ENCODE measurements around the gene BARHL1.
"Not testable (repeated sequence)": the region's sequence is repeated elsewhere in the genome, so short reads cannot be mapped to it uniquely, and the experiment has no call there.

Gene BARHL1

DNA sequence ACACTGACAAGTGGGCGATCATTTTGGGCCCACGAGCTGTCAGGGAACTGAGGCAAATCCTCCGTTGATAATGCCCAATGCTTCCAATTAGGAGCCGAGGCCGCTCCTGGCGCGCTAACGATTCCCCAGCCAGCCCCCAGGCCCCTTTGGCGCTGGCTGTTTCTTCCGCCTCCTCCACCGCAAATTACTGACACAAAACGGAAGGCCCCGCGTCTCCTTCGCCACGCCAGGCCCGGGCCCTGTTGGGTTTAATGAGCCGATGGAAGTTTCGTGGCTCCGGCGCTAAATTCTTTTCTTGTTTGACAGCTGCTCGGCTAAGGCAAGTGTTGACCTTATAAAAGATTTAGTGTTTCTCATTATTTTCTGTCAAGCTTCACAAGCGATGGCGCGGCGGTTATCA, 25.7 kb upstream of the BARHL1 start:
- no peak for DNase-seq (ENCODE audit: low read depth in 2 of 2)

DNA sequence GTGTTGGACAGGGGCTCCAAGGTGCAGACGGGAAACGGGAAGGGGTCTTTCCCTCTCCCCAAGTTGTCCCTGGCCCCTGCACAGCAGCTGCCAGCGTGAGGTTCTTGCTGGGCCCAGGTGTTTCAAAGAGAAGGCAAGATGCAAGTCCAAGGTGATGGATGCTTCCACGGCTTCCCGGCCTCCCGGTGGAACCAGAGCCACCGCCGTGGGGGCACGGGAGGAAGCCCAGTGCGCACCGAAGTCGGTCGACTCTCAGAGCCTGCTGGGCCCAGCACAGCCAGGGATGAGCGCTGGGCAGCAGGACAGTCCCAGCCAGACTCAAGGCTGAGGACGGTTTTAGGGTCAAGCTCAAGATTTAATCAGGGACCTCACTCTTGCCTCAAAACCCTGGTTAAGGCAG, 25.2 kb upstream of the BARHL1 start:
- no peak for DNase-seq (ENCODE audit: low read depth in 2 of 2)

DNA sequence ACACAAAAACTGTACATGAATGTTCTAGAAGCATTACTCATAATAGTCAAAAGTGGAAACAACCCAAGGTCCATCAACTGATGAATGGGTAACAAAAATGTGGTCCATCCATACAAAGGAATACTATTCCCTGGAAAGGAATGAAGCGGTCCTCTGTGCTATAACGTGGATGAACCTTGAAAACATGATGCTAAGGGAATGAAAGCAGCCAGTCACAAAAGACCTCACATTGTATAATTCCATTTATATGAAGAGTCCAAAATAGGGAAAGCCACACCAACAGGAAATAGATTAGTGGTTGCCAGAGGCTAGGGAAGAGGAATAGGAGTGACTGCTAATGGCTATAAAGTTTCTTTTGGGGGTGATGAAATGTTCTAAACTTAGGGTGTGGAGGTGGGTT, 22.7 kb upstream of the BARHL1 start:
- DNase-seq (ENCODE audit: low read depth in 2 of 2), result no peak

DNA sequence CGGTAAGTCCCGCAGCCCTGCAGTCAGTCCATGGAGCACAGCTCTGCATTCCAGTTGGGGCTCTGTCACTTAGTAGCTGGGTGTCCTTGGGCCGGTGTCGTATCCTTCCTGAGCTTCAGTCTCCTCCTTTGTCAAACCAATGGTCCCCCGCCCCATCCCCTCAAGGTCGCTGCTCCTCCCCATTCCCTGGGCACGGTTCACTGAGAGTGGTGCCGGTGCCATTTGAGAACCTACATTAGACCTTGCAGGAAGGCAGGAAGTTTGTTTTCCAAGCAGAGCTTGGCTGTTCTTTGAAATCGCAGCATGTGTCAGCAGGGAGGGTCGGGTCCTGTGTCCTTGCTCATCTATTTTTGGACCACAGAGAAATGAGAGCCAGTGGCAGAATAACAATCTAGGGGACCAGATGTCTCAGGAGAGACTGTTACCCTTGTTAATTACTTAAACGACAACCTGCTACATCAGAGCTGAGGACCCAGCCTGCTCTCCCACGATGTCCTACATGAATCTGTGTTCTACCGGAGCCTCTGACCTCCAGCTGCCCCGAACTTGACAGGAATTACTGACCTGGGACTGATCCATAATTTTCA, 21.7 kb upstream of the BARHL1 start:
- DNase-seq (ENCODE audit: low read depth in 2 of 2), result no peak

DNA sequence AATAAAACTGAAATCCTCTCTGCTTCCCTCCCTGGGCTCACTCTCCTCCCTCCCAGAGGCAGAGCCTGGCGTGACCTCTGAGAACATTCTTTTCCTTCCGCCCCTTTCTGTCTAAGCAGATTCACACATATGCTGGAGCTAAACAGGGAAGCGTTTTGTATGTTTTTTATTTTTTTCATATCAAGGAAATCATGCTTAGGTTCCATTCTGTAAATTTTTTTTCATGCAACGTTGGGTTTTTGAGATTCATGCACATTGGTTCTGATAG, 20.2 kb upstream of the BARHL1 start:
- DNase-seq (ENCODE audit: low read depth in 2 of 2), result no peak

DNA sequence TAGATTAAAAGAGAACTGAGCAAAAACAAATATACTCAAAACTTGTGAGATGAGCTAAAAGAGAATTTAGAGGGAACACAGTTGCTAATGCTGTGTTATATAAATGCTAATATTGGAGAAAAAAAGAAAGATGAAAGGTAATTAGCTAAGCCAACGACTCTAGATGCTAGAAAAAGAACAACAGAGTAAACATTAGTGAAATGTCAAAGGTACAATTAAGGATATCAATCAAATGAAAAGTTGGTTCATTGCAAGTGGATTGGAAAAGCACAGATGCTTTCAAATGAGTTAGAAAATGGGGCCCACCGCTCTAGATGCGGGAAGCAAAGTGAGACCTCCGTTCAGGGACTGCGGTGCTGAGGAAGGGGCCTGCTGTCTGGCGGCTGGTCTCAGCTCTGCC, 17.9 kb upstream of the BARHL1 start:
- DNase-seq (ENCODE audit: low read depth in 2 of 2), result no peak

DNA sequence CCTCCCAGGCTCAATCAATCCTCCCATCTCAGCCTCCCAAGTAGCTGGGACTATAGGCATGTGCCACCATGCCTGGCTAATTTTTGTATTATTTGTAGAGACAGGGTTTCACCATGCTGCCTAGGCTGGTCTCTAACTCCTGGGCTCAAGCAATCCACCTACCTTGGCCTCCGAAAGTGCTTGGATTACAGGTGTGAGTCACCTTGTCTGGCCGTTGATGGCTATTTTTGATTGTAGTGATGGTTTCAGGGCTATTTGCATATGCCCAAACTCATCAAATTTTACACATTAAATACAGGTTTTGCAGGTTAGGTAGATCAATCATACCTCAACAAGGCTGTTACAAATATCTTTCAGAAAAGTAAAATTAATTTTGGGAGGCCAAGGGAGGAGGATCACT, 13.6 kb upstream of the BARHL1 start:
- not testable (repeated sequence) for DNase-seq (ENCODE audit: low read depth in 2 of 2)

DNA sequence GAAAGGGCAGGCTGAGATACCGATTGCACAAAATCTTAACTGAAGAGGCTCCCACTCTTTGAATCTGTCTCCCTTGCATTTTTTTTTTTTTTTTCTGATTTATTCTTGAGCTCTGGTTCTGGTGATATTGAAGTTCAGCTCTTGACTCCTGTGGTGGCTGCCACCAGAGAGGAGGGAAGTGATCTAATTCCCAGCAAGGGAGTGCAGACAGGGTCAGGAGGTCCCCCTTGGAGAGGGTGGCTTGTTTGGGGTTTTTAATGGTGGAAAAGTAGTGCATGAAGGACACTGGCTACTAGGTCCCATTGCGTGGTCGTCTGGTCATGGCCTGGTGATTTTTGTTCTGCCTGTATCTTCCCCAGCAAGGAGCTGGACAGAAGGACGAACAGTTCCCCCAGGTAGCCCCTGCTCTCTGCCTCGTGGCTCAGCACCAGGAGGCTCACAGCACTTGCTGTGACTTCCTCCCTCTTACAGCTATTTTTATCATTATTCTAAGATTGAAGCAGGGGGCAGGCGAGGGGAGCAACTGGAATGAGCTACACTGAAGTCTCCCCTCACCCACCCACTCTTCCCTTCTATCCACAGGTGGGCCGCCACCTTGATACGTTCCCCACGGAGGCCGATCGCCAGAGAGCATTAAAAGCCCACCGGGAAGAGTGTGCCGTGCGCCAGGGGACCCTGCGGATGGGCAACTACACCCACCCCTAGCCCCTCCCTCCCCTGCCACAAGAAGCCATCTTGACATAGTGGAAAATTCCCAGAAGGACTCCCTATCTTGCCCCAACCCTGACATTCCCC, 10.4 kb upstream of the BARHL1 start:
- DNase-seq (ENCODE audit: low read depth in 2 of 2), result no peak

DNA sequence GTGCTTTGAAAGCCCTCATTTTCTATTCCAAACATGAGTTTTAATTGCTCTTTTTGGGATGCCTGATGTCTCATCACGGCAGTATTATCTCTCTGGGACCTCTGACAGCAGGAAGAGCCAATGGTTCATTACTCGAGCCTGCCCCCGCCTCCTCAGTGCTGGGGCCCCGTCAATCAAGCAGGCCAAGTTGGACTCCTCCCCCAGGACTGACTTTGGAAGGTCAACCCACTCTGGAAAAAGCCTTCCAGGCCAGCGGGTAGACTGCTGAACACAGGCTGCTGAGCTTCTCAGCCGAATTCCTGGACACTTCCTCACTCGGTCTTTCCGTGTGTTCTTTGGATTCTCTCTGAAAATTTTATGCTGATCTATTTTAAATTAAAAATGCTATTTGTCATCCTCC, 9.5 kb upstream of the BARHL1 start:
- no peak for DNase-seq (ENCODE audit: low read depth in 2 of 2)

DNA sequence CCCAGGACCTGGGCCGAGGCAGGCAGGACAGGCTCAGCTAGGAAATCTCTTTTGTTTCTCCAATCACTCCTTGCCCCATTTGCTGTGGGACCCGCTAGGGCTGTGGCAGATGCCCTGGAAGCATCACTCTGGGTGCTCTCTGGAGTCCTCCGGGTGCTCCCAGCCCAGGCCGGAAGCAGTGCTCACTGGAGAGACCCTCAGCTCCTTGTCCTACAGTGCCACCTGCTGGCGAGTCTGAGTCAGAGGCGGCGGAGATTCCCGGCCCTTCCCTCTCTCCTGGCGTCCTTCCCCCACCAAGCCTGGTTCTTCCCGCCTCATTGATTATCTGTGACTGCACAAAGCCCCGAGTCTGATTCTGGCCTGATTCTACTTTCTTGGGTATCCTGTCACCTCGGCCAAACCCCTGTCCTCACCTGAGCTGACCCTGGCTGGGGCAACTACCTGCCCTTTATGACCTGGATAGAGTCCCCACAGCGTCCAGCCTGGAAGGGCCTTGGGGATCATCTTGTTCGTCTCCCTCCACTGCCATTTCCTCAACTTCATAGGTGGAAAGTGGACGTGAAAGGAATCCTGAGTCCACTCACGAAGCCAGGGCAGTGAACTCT, 7.3 kb upstream of the BARHL1 start:
- DNase-seq (ENCODE audit: low read depth in 2 of 2), result peak; percentile 42 to 45

DNA sequence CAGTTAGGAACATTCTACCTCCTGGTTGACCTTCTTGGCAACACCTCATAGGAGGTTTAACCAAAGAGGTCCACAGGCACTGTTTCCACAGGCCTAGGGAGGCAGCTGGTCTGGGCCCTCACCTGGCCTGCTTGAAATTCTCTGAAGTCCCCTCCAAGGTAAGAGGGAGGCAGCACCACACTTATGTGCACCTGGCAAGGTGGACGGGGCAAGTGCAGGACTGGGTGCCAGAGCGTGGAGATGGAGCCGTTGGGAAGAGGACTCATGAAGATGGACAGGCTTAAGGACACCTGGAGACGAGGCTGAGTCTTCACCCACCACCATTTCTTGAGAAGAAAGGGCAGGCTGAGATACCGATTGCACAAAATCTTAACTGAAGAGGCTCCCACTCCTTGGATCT, 6.6 kb upstream of the BARHL1 start:
- DNase-seq (ENCODE audit: low read depth in 2 of 2), result no peak

DNA sequence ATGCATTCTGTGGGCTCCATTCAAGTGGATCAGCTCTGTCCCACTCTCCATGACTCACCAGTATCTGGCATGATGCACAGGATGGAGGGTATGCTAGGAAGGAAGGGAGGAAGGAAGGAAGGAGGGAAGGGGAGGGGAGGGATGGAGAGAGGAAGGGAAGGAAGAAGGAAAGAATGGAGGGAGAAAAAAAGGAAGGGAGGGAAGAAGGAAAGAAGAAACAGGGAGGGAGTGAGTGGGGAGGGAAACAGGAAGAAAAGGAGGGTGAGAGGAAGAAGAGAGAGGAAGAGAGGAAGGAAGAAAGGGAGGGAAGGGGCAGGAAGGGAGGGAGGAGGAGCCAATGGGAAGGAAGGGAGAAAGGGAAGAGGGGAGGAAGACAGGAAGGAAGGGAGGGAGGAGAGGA, 5.3 kb upstream of the BARHL1 start:
- no peak for DNase-seq (ENCODE audit: low read depth in 2 of 2)

DNA sequence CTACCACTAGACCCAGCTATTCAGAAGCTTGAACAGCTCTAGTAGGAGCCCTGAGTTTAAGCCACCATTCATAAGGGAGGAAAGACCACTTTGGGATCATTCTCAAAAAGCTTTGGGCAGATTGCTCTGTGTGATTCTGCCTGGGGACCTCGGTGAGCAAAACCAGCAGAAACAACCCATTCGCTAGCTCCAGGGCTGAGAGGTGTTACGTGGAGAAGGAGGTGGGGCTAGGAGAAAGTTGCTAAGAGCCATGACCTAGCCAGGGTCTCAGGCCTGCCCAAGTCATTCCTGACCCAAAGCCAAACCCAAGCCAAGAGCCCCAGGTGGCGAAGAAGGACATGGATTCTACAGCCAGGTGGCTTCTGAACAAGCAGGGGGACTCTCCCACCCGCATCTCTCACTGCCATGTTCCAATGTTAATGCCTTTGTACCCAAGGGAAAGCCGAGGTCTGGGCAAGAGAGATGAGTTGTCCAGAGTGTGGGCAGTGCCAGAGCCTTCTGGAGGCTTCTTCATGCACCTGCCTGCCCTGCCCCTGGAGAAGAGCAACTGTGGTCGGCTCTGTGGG, 4.0 kb upstream of the BARHL1 start:
- DNase-seq (ENCODE audit: low read depth in 2 of 2), result no peak

DNA sequence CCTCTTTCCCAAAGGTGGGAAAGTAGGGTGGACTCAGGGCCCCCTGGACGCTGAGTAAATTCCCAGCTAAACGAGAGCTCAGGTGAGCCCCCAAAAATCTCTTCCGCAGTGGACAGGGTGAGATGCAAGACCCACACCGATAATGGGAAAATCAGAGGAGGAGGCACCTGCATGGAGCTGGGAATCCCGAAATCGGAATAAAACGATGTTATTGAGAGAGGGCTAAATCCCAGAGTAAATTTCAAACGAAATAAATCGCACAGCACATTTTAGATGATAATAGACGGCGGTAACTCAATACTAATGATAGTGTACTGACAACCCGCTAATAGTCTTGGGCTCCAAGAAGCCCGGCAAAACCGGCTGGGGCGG, 3.0 kb upstream of the BARHL1 start:
- DNase-seq (ENCODE audit: low read depth in 2 of 2), result no peak

DNA sequence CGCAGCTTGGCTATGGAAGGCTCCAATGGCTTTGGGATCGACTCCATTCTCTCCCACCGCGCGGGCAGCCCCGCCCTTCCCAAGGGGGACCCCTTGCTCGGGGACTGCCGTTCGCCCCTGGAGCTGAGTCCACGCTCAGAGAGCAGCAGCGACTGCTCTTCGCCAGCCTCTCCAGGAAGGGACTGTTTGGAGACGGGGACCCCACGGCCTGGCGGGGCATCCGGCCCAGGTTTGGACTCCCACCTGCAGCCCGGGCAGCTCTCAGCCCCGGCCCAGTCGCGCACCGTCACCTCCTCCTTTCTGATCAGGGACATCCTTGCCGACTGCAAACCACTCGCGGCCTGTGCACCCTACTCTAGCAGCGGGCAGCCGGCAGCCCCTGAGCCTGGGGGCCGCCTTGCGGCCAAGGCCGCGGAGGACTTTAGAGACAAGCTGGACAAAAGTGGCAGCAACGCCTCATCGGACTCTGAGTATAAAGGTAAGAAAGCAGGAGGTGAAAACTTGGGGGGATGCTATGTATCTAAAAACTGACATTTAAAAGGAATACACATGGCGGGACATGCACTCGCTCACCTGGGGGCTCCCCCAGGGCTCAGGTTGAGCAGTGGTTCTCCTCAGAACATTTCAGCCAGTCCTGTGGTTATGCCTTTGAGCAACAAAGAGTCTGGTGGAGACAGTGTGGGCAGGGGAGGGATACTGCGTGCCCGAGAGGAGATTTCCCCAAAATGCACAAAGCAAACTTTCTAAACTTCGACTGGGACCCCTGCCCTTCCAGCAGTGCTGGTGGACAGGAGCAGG, 579 bp downstream of the BARHL1 start:
- DNase-seq (ENCODE audit: low read depth in 2 of 2), result no peak

DNA sequence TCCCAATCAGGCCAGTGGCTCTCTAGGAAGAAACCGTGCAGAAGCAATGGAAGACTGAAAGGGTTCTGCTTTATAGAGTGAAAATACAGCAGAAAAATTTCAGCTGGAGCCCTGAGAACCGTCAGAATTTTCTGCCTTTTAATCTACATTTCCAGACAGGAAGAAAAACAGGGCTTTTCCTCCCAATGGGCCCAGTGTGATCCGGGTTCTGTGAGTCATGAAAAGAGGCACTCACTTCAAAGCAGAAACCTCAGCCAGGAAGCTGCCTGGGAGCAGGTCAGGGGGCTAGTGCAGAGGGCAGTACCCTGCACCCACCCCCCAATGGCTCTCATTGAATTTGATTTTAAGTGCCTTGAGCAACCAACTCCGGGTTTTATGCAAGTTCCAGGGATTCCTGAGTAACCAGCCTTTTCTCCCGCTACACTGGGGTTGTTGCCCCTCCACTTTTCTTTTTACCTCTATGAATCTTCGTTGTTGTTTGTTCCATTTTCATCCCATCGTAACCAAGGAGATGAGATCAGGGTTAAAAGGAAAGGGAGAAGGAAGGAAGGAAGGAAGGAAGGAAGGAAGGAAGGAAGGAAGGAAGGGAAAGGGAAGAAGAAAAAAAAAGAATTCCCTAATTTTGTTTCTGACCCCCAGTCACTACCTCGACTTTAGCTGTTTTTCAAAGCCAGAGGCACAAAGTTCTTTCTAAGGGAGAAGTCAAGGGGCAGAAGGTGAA, 1.3 kb downstream of the BARHL1 start:
- DNase-seq (ENCODE audit: low read depth in 2 of 2), result no peak

DNA sequence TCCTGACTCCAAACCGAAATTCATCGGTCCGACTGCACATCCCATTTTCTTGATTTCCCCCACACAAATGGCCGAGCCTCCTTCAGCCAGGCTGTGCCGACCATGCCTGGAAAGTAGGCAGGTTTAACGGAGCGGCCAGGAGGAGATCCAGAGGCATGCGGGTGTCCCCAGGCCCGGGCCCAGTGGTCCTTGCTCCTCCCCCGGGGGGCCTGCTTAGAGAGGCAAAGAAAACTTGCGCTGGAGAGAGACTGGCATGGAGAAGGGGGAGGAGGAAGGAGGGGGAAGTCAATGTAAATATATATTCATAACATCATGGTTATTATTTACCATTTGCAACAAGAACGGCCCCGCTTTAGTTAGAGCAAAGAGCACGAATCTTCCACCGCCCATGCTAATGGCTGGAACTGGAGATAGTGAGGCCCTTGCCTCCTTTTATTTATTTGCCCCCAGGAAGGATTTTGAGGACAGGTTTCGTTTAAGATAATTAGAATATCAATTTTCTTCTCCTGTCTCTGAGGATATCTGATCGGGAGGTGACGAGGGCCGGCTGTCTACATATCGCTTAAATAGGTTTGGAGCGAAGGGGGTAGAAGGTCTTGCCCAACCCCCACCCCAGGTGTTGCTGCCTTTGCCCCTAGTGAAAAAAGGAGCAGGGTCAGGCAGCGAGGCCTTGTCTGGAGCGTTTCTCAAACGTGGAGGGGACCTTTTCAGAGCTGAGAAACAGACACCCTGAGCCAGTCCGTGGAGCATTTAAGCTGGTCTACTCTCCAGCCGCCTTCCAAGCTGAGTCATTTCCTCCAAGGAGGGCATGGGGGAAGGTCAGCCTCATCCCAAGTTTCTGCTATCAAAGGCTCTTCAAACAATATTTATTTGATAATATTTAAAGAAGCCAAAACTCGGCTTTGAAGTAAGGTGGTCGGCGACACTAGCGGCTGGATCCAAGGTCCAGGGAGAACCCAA, 2.5 kb downstream of the BARHL1 start:
- DNase-seq (ENCODE audit: low read depth in 2 of 2), result no peak

DNA sequence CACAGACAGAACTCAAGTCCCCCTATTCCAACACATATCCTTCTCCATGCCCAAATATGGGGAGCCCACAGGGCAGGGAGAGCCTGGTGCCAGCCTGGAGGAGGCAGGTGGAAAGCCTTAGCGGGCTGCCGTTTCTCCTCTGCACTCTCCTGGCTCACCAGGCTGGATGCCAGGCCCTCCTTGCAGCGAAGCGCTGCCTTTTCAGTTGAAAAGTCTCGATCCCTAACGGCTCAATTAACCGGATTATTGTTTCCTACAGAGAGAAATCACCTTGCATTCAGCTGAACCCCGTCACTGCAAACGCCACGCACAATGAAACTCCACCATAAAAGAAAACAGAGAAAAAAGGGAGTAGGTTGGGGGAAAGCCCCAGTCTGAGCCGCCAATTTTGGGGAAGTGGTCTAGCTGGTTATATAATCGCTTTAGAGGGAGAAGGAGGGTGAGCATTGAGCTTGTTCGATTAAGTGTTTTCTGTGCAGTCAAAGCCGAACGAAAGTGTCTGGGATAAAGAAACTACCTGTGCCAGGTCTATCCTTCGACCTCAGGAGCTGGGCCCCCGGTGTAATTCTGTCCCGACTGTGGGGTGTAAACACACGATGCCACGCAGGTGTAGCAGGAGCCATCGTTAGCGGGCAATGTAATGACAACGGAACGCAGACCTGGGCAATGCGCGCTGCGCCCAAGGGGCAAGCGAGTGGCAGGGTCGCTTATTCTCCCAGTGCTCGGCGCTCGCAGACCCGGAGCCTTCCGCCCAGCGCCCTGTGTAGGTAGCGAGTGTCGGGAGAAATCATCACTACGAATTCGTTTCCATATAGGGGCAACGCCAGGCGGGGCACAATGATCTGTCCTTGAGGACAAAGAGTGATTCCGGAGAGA, 3.8 kb downstream of the BARHL1 start:
- no peak for DNase-seq (ENCODE audit: low read depth in 2 of 2)

DNA sequence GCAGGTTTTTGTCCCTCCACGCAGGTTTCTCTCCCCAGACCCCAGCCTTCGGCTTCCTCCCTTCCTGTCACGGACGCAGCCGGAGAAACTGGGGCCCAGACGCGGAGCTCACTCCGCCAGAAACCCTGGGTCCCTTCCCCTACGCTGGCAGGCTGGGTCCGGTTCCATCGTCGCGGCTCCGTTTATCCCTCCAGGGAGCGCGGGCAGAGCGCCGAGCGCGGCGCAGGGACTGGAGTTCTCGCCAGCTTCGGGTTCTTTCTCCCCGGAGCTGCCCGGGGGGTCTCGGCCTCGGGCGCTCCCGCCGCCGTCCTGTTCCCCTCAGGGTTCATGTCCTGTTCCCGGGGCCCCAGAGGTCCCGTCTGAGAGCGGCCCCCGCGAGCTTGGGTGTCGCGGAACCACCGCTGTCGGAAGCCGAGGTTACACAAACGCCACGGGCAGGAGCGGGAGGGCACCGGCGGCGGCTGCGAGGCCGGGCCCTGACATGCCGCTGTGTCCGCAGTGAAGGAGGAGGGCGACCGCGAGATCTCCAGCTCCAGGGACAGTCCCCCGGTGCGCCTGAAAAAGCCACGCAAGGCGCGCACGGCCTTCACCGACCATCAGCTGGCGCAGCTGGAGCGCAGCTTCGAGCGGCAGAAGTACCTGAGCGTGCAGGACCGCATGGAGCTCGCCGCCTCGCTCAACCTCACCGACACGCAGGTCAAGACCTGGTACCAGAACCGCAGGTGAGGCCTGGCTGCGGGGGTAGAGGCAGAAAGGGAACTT, 4.6 kb downstream of the BARHL1 start:
- no peak for DNase-seq (ENCODE audit: low read depth in 2 of 2)

All from stimulated activated CD4-positive, alpha-beta T cell treated with anti-CD3 and anti-CD28 coated beads, Interleukin-4, amount 100 ng/mL, for 48 hours (primary cell).